COLO668 (cell line): ENCODE results near the gene KIAA0586.
"Not testable (repeated sequence)": the region's sequence is repeated elsewhere in the genome, so short reads cannot be mapped to it uniquely, and the experiment has no call there.

Experiments
- DNase-seq: peaks from one replicate; lab custom pipeline; 2025; ENCODE audit not compliant: unreplicated experiment; lab: John Stamatoyannopoulos, UW

The KIAA0586 gene

GRCh38 chr14:58463147-58463546, 35.6 kb downstream of the KIAA0586 start:
- DNase-seq = no peak

GRCh38 chr14:58464652-58465051, 37.1 kb downstream of the KIAA0586 start:
- DNase-seq = no peak

GRCh38 chr14:58465421-58465820, 37.9 kb downstream of the KIAA0586 start:
- DNase-seq = no peak

- DNase-seq = no peak
Measured at GRCh38 chr14:58466459-58466858, 38.9 kb downstream of the KIAA0586 start.

GRCh38 chr14:58467575-58467974, 40.1 kb downstream of the KIAA0586 start:
- no peak for DNase-seq

- DNase-seq = no peak
Measured at GRCh38 chr14:58469309-58469708, 41.8 kb downstream of the KIAA0586 start.

- DNase-seq = no peak
Measured at GRCh38 chr14:58476320-58476719, 48.8 kb downstream of the KIAA0586 start.

GRCh38 chr14:58477653-58478052, 50.1 kb downstream of the KIAA0586 start:
- no peak for DNase-seq

- DNase-seq = not testable (repeated sequence)
Measured at GRCh38 chr14:58478329-58478728, 50.8 kb downstream of the KIAA0586 start.

- DNase-seq = no peak
Measured at GRCh38 chr14:58479975-58480374, 52.5 kb downstream of the KIAA0586 start.

- no peak for DNase-seq
Measured at GRCh38 chr14:58484176-58484575, 56.7 kb downstream of the KIAA0586 start.

GRCh38 chr14:58488550-58488949, 61.0 kb downstream of the KIAA0586 start:
- no peak for DNase-seq

- DNase-seq = no peak
Measured at GRCh38 chr14:58491593-58491992, 64.1 kb downstream of the KIAA0586 start.

GRCh38 chr14:58492044-58492443, 64.5 kb downstream of the KIAA0586 start:
- DNase-seq = no peak

- DNase-seq = peak; percentile 31
Measured at GRCh38 chr14:58501214-58501816, 73.8 kb downstream of the KIAA0586 start.

GRCh38 chr14:58513272-58513671, 85.8 kb downstream of the KIAA0586 start:
- no peak for DNase-seq

- no peak for DNase-seq
Measured at GRCh38 chr14:58517592-58517991, 90.1 kb downstream of the KIAA0586 start.

- not testable (repeated sequence) for DNase-seq
Measured at GRCh38 chr14:58525691-58526090, 98.2 kb downstream of the KIAA0586 start.

GRCh38 chr14:58533446-58533845, 105.9 kb downstream of the KIAA0586 start:
- DNase-seq = no peak

- no peak for DNase-seq
Measured at GRCh38 chr14:58535044-58535443, 107.5 kb downstream of the KIAA0586 start.

GRCh38 chr14:58537004-58537403, 109.5 kb downstream of the KIAA0586 start:
- DNase-seq = no peak

GRCh38 chr14:58540749-58541632, 113.5 kb downstream of the KIAA0586 start:
- DNase-seq = no peak
